Gastrocnemius medialis (tissue), 4 donors: Measurements from ENCODE around the gene KCNC4. TPM values are rescaled to one million over a fixed set of nuclear protein-coding genes. Genes with fewer than 3 reads are reported as not detected.

Experiments used
- ATAC-seq, 2 donors: fragments of 150-250 bp; one replicate each; pipeline ENCODE4 v1.9.1; 2016
- DNase-seq, 2 donors: peaks; one replicate each; pipeline ENCODE4 v3.0.0-alpha.2; 2019
- H3K27ac ChIP-seq, 4 donors: fragments of 200-600 bp; sonication (generic); 1 replicate in 1 of 4; 2 replicates in 3 of 4; pipeline ENCODE4 v1.5.1; 2016 to 2018; ENCODE audit warnings: mild to moderate bottlenecking in 2 of 4, moderate library complexity in 1 of 4
- H3K27me3 ChIP-seq, 3 donors: fragments of 200-600 bp; sonication (generic) in 2 of 3; 1 replicate in 1 of 3; 2 replicates in 2 of 3; pipeline versions ENCODE4 v1.5.1 to v1.6.0; 2016 to 2019; ENCODE audit warnings: mild to moderate bottlenecking in 1 of 3, moderate library complexity in 1 of 3
- H3K36me3 ChIP-seq, 2 donors: fragments of 200-600 bp; sonication (generic) in 1 of 2; one replicate each; pipeline ENCODE4 v1.5.1; 2017 to 2018
- H3K4me1 ChIP-seq, 2 donors: fragments of 200-600 bp; sonication (generic) in 1 of 2; one replicate each; pipeline ENCODE4 v1.5.1; 2016 to 2017; ENCODE audit warnings: mild to moderate bottlenecking in 2 of 2
- H3K4me3 ChIP-seq, 4 donors: fragments of 200-600 bp; sonication (generic) in 3 of 4; 1 replicate in 1 of 4; 2 replicates in 3 of 4; pipeline ENCODE4 v1.5.1; 2016 to 2019; ENCODE audit warnings: mild to moderate bottlenecking in 2 of 4
- H3K9me3 ChIP-seq, 3 donors: fragments of 200-600 bp; sonication (generic) in 2 of 3; 1 replicate in 1 of 3; 2 replicates in 2 of 3; pipeline ENCODE4 v1.5.1; 2016 to 2019
- POLR2A ChIP-seq, 2 donors: fragments of 450-650 bp; IDR thresholded peaks; one replicate each; pipeline ENCODE4 v1.6.1; 2017; ENCODE audit warnings: antibody characterized with exemption in 2 of 2, mild to moderate bottlenecking in 2 of 2, moderate library complexity in 2 of 2
- in situ Hi-C, 4 donors: fragments of 200-750 bp; cut with MboI; loops; one replicate each; pipeline versions ENCODE4 v1.15.0 to v1.8.0; 2017; ENCODE audit warnings: low sequenced_read_pairs in 4 of 4
- intact Hi-C: fragments of 100-400 bp; cut with DNase I; formaldehyde crosslinking; loops from one replicate; pipeline ENCODE4 v1.15.1; 2023; ENCODE audit warnings: low total_unique reads
- total RNA-seq, 4 donors: library from RNA; depleted of rRNA; stranded (reverse); fragments of >200 nt; gene quantifications; one replicate each; pipeline versions ENCODE4 v1.1.0 to v1.2.3, GENCODE V29; 2016
- TF ChIP-seq, protein P1 (sequence below), 5 experiments: fragments of 450-650 bp in 3 of 5; fragments of 200-600 bp in 2 of 5; sonication (generic) in 2 of 5; IDR thresholded peaks in 4 of 5; conservative IDR thresholded peaks in 1 of 5; 1 replicate in 4 of 5; 2 replicates in 1 of 5; pipeline ENCODE4 v1.5.1; 2016 to 2019; ENCODE audit warnings: antibody characterized with exemption in 5 of 5, mild to moderate bottlenecking in 3 of 5, moderate library complexity in 3 of 5

The KCNC4 gene
- total RNA-seq, 4 donors from 2014 or later = 3.1 to 9.1 (median 4.1) TPM

DNA sequence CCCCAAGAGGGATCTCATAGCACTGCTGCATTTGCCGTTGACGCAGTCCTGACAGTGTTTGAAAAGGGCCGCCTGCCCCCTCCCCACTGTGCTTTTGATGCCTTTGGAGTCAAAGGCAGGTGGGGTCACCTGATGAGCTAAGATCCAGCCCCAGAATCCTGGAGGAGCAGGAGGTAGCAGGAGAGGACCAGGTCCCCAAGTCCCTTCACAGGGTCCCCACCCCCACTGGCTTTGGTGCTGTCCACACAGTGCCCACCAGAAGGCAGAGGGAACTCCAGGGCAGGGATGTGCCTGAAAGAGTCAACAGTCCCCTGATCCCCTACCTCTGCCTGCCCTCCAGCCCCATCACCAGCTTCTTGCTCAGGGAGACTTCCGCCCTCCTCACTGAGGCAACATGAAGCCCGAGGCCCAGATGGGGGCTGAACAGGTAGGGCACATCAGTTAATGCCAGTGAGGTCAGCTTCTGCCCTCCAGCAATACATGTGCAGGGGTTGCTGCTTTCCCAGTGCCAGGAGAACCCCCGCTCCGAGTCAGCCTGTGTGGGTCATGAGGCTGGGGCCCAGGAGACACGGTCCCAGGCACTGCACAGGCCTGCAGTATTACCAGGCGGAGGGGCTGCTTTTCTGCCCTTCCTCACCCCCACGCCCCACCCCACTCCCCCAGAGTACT, 8.8 kb upstream of the KCNC4 start:
- ATAC-seq (no peak), DNase-seq (no peak)
- Histone ChIP-seq H3K36me3 (no peaks in the 10 kb centered on the region), H3K27ac (no peak overlapping the region), H3K4me3 (no peak overlapping the region), H3K9me3 (no peaks in the 10 kb centered on the region), H3K27me3 (no peaks in the 10 kb centered on the region), H3K4me1 (no peaks in the 10 kb centered on the region)
- TF ChIP-seq POLR2A (IDR thresholded peaks at IDR 0.05) = no peak
- TF ChIP-seq, protein P1, sequence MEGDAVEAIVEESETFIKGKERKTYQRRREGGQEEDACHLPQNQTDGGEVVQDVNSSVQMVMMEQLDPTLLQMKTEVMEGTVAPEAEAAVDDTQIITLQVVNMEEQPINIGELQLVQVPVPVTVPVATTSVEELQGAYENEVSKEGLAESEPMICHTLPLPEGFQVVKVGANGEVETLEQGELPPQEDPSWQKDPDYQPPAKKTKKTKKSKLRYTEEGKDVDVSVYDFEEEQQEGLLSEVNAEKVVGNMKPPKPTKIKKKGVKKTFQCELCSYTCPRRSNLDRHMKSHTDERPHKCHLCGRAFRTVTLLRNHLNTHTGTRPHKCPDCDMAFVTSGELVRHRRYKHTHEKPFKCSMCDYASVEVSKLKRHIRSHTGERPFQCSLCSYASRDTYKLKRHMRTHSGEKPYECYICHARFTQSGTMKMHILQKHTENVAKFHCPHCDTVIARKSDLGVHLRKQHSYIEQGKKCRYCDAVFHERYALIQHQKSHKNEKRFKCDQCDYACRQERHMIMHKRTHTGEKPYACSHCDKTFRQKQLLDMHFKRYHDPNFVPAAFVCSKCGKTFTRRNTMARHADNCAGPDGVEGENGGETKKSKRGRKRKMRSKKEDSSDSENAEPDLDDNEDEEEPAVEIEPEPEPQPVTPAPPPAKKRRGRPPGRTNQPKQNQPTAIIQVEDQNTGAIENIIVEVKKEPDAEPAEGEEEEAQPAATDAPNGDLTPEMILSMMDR (IDR thresholded peaks at IDR 0.05 in 4 of 5, conservative IDR thresholded peaks at IDR 0.05 in 1 of 5) = no peak
- intact Hi-C loops (no loop called here), in situ Hi-C loops (loop anchor here (5.0 to 10.0 kb wide), 4 partner anchors 111 to 294 kb away; no protein-coding TSS in a partner anchor)

DNA sequence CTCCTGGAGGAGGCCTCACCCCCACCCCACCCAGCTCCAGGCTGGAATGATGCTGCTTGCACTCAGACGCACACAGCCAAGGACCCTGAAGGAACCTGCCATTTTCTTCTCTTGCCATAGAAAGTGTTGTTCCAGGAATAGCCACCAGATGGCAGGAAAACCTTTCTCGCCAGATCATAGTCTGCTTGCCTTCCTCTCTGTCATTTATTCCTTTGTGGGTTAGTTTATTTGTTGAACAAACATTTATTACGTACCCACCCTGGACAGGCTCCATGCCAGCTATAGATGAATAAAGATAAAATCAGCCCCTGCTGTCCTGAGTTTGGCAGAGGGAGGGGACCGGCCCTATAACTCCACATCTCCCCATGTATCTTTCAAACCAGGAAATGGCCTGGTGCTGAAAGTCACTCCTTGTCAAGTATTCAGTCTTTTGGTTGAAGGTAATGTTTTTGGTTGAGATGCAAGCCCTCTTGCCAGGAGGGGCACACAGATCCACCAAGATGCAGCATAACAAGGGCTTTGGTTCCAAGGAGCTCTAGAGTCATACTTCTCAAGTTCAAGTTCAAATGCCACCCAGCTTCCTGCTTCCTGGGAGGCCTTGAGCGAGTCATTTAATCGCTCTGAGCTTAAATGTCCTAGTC, 7.0 kb upstream of the KCNC4 start:
- Histone ChIP-seq H3K27me3 (no peaks in the 10 kb centered on the region), H3K36me3 (no peaks in the 10 kb centered on the region), H3K27ac (no peak overlapping the region), H3K4me1 (no peaks in the 10 kb centered on the region), H3K9me3 (no peaks in the 10 kb centered on the region), H3K4me3 (no peak overlapping the region)
- TF ChIP-seq POLR2A (IDR thresholded peaks at IDR 0.05) = no peak
- TF ChIP-seq, protein P1 (IDR thresholded peaks at IDR 0.05 in 4 of 5, conservative IDR thresholded peaks at IDR 0.05 in 1 of 5) = peak; percentile 73 to 90 (median 82)
- intact Hi-C loops (loop anchor here (1.0 to 2.0 kb wide), 3 partner anchors 109 to 292 kb away; no protein-coding TSS in a partner anchor), in situ Hi-C loops (loop anchor here (5.0 to 10.0 kb wide), 4 partner anchors 109 to 292 kb away; no protein-coding TSS in a partner anchor)
- ATAC-seq = peak; percentile 64 to 66
- no peak for DNase-seq

GRCh38 chr1:110205156-110205555, 5.0 kb upstream of the KCNC4 start:
- intact Hi-C loops = loop anchor here (5.0 kb wide), 1 partner anchor 202 kb away; the partner anchor contains the start of gene LAMTOR5
- Histone ChIP-seq H3K4me3 (no peak overlapping the region), H3K27me3 (no peaks in the 10 kb centered on the region), H3K9me3 (no peaks in the 10 kb centered on the region), H3K4me1 (peaks cover 5 to 7% of the 10 kb centered on the region in 2 donors), H3K27ac (no peak overlapping the region), H3K36me3 (no peaks in the 10 kb centered on the region)
- ATAC-seq (no peak), DNase-seq (no peak)
- in situ Hi-C loops = loop anchor here in 1 of 4 donors (10.0 kb wide), 1 partner anchor 290 kb away; no protein-coding TSS in a partner anchor
- TF ChIP-seq, protein P1 (IDR thresholded peaks at IDR 0.05 in 4 of 5, conservative IDR thresholded peaks at IDR 0.05 in 1 of 5) = no peak
- no peak for TF ChIP-seq POLR2A (IDR thresholded peaks at IDR 0.05)

DNA sequence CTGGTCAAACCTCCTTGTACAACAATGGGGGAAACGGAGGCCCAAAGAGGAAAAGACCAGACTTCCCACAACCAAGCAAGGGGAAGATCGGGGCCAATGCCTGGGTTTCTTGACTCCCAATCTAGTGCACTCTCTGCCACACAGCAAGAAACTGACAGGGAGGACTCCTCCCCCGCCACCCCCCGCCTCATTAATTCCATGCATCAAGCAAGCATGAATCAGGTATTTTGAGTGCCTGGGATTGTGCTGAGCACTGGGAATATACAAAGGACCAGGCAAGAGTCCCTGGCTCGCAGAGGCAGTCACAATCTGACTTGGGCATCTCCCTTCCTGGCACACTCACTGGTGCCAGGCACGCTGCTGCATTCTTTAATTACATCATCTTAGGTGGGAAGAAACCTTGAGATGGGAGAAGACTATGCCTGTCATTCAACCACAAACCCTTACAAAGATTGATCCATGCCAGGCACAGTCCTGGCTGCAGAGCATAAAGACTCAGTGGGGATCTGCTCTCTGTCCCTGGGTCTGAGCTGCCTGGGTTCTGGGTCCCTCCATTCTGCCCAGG, 4.4 kb upstream of the KCNC4 start:
- DNase-seq (no peak), ATAC-seq (no peak)
- Histone ChIP-seq H3K27ac (no peak overlapping the region), H3K4me3 (no peak overlapping the region), H3K9me3 (no peaks in the 10 kb centered on the region), H3K36me3 (no peaks in the 10 kb centered on the region), H3K4me1 (peaks cover 5 to 7% of the 10 kb centered on the region in 2 donors), H3K27me3 (peaks cover 0 to under 1% (median 0%) of the 10 kb centered on the region in 3 donors)
- in situ Hi-C loops = loop anchor here in 1 of 4 donors (10.0 kb wide), 1 partner anchor 289 kb away; no protein-coding TSS in a partner anchor
- TF ChIP-seq, protein P1 (IDR thresholded peaks at IDR 0.05 in 4 of 5, conservative IDR thresholded peaks at IDR 0.05 in 1 of 5) = no peak
- no peak for TF ChIP-seq POLR2A (IDR thresholded peaks at IDR 0.05)
- intact Hi-C loops = loop anchor here (5.0 kb wide), 1 partner anchor 202 kb away; the partner anchor contains the start of gene LAMTOR5
